B cell (primary cell): ENCODE measurements around the gene SH2D3C. TPM values are rescaled to one million over a fixed set of nuclear protein-coding genes. Genes with fewer than 3 reads are reported as not detected.

Experiments
- ATAC-seq: fragments of 200-7000 bp; cut with Tn5 transposase; one replicate; pipeline ENCODE4 v1.10.0; 2021; ENCODE audit warnings: low read depth, mild to moderate bottlenecking, moderate number of reproducible peaks, moderate library complexity
- CTCF ChIA-PET: fragments of 350-600 bp; sonication (Branson Sonifier 250); formaldehyde crosslinking; loops from one replicate; lab custom pipeline; 2021; ENCODE audit warnings: antibody characterized with exemption, inconsistent platforms; lab: Charles Lee
- POLR2A ChIA-PET: fragments of 350-600 bp; sonication (Branson Sonifier 250); formaldehyde crosslinking; loops from one replicate; lab custom pipeline; 2021; ENCODE audit warnings: antibody characterized with exemption; lab: Charles Lee
- DNase-seq: peaks from one replicate; pipeline ENCODE4 v3.0.0; 2013
- H2AFZ ChIP-seq: 2 replicates; pipeline ENCODE4 v1.6.1; 2012; ENCODE audit warnings: mild to moderate bottlenecking, low read depth, low read length; ENCODE audit not compliant: insufficient read depth, poor library complexity, severe bottlenecking
- H3K27ac ChIP-seq, 2 donors: 1 replicate in 1 of 2; 2 replicates in 1 of 2; pipeline ENCODE4 v1.5.1; 2012 to 2013; ENCODE audit warnings: low read length in 2 of 2, mild to moderate bottlenecking in 2 of 2, moderate library complexity in 1 of 2
- H3K27me3 ChIP-seq, 4 experiments: fragments of 200-600 bp in 1 of 4; sonication (generic) in 1 of 4; replicated peaks in 1 of 4; 1 replicate in 2 of 4; 2 replicates in 2 of 4; pipeline versions ENCODE4 v1.6.1 to v1.7.0; 2013 to 2016; ENCODE audit warnings: low read length in 3 of 4, mild to moderate bottlenecking in 2 of 4, mixed read lengths in 1 of 4, moderate library complexity in 1 of 4; ENCODE audit not compliant: insufficient read depth in 4 of 4, control insufficient read depth in 3 of 4; ENCODE audit errors: control extremely low read depth in 1 of 4
- H3K36me3 ChIP-seq, 2 experiments: replicated peaks in 1 of 2; 1 replicate in 1 of 2; 2 replicates in 1 of 2; pipeline versions ENCODE4 v1.6.1 to v1.7.1; 2013; ENCODE audit warnings: low read length in 1 of 2; ENCODE audit not compliant: insufficient read depth in 2 of 2, control insufficient read depth in 1 of 2; ENCODE audit errors: control extremely low read depth in 1 of 2, extremely low read depth in 1 of 2
- H3K4me1 ChIP-seq, 2 donors: fragments of 200-600 bp in 1 of 2; sonication (generic) in 1 of 2; 1 replicate in 1 of 2; 2 replicates in 1 of 2; pipeline versions ENCODE4 v1.5.1 to v1.6.1; 2013 to 2017; ENCODE audit warnings: low read length in 2 of 2; ENCODE audit not compliant: control insufficient read depth in 2 of 2, insufficient read depth in 2 of 2
- H3K4me2 ChIP-seq: replicated peaks from 2 replicates; pipeline ENCODE3; 2012; ENCODE audit warnings: mild to moderate bottlenecking, low read depth, low read length; ENCODE audit not compliant: poor library complexity, severe bottlenecking
- H3K4me3 ChIP-seq, 5 experiments: fragments of 200-600 bp in 1 of 5; sonication (generic) in 1 of 5; 1 replicate in 3 of 5; 2 replicates in 2 of 5; pipeline versions ENCODE4 v1.5.1 to v1.7.0; 2011 to 2016; ENCODE audit warnings: low read length in 4 of 5, mild to moderate bottlenecking in 4 of 5, low read depth in 2 of 5, control low read depth in 1 of 5, moderate library complexity in 1 of 5; ENCODE audit not compliant: insufficient read depth in 1 of 5; ENCODE audit errors: control extremely low read depth in 1 of 5, extremely low read depth in 1 of 5
- H3K79me2 ChIP-seq: fragments of 200-600 bp; sonication (generic); one replicate; pipeline ENCODE4 v1.6.0; 2016; ENCODE audit warnings: low read length; ENCODE audit not compliant: control insufficient read depth, insufficient read depth
- H3K9ac ChIP-seq: fragments of 200-600 bp; sonication (generic); 2 replicates; pipeline ENCODE4 v1.6.1; 2017; ENCODE audit warnings: mild to moderate bottlenecking, low read length, moderate library complexity
- H3K9me3 ChIP-seq, 3 donors: one replicate each; pipeline versions ENCODE4 v1.6.1 to v1.7.1; 2013; ENCODE audit warnings: low read length in 2 of 3; ENCODE audit not compliant: control insufficient read depth in 2 of 3, insufficient read depth in 1 of 3; ENCODE audit errors: control extremely low read depth in 1 of 3
- H4K20me1 ChIP-seq: 2 replicates; pipeline ENCODE4 v1.6.0; 2012; ENCODE audit warnings: mild to moderate bottlenecking, low read length; ENCODE audit not compliant: insufficient read depth, control insufficient read depth, poor library complexity, severe bottlenecking
- H3K27ac Mint-ChIP-seq: one replicate; pipeline ENCODE4 v1.8.0; 2021; ENCODE audit warnings: mixed read lengths
- H3K27me3 Mint-ChIP-seq: one replicate; pipeline ENCODE4 v1.8.0; 2021; ENCODE audit warnings: mixed read lengths
- H3K4me1 Mint-ChIP-seq: one replicate; pipeline ENCODE4 v1.8.0; 2021; ENCODE audit warnings: mixed read lengths
- H3K4me3 Mint-ChIP-seq: one replicate; pipeline ENCODE4 v1.8.0; 2021; ENCODE audit warnings: mixed read lengths
- H3K9me3 Mint-ChIP-seq: one replicate; pipeline ENCODE4 v1.8.0; 2022; ENCODE audit warnings: mixed read lengths; ENCODE audit not compliant: insufficient read depth
- CTCF ChIP-seq: fragments of 200-600 bp; IDR thresholded peaks from one replicate; pipeline ENCODE4 v1.8.0; 2022; ENCODE audit warnings: antibody characterized with exemption, mild to moderate bottlenecking
- EZH2 ChIP-seq: IDR thresholded peaks from 2 replicates; pipeline ENCODE4 v1.6.1; 2012; ENCODE audit warnings: borderline replicate concordance, low read depth, mild to moderate bottlenecking, moderate library complexity, low read length; ENCODE audit not compliant: insufficient read depth, poor library complexity, severe bottlenecking
- WGBS: methylation state at CpG from one replicate; pipeline ENCODE4 v1.1.5; 2013; ENCODE audit warnings: missing lambda C conversion rate; ENCODE audit not compliant: insufficient coverage; 5-methylcytosine and 5-hydroxymethylcytosine counted together
- intact Hi-C: fragments of 100-400 bp; cut with micrococcal nuclease; formaldehyde crosslinking; loops from one replicate; pipeline ENCODE4 v1.10.0; 2022
- polyA minus RNA-seq: library from RNA; depleted of rRNA, polyadenylated mRNA; stranded (reverse); fragments of >200 nt; gene quantifications from 2 replicates; pipeline ENCODE4 v1.2.3, GENCODE V29; 2012
- polyA plus RNA-seq: library from polyadenylated mRNA; depleted of rRNA; stranded (reverse); fragments of >200 nt; gene quantifications from 2 replicates; pipeline ENCODE4 v1.2.3, GENCODE V29; 2012
- total RNA-seq, 2 donors: library from RNA; stranded (reverse); fragments of 120-200 nt in 1 of 2; gene quantifications; 1 replicate in 1 of 2; 2 replicates in 1 of 2; pipeline versions ENCODE4 v1.2.3 to v1.2.4, GENCODE V29; 2013 to 2022

Gene SH2D3C
- total RNA-seq (66.3 and 70.1 TPM in 2 replicates), polyA plus RNA-seq (67.6 and 85.5 TPM in 2 replicates), polyA minus RNA-seq (141 and 158 TPM in 2 replicates)
- total RNA-seq (2013): 44.3 TPM

- H3K4me1 Mint-ChIP-seq: peaks cover 63% of the 10 kb centered on the region
- H3K27me3 Mint-ChIP-seq: no peaks in the 10 kb centered on the region
Measured at GRCh38 chr9:127778280-127779135, at the start of gene SH2D3C. Gene SH2D3C (minus strand): TSS chr9:127778666. CDS start chr9:127778627, 39 bp downstream.

More at GRCh38 chr9:127778280-127779135, at the start of gene SH2D3C:
- no peaks in the 10 kb centered on the region for H3K27me3 ChIP-seq
- peaks cover 39% of the 10 kb centered on the region for H4K20me1 ChIP-seq
- H3K4me3 Mint-ChIP-seq: peak within 1 kb of the TSS; percentile 100
- intact Hi-C loops: loop anchor here (1.0 to 10.0 kb wide), 4 partner anchors 7 to 346 kb away; partner anchors contain the start of genes PTGES2 and STXBP1
- peak within 1 kb of the TSS; percentile 76 for H3K9ac ChIP-seq
- DNase-seq: peak; percentile 77
- ChIA-PET POLR2A (interaction anchor here (0.6 to 3.0 kb wide), 8 partner anchors 8 to 156 kb away, joined by 3 to 18 read pairs (median 6); partner anchors contain the start of gene TOR2A), CTCF (interaction anchor here (0.7 to 3.4 kb wide), 14 partner anchors 8 to 256 kb away, joined by 3 to 24 read pairs (median 4); partner anchors contain the start of genes ST6GALNAC4 and TOR2A)
- H3K27ac ChIP-seq: peak within 1 kb of the TSS; percentile 89 to 97
- H3K27ac Mint-ChIP-seq: peak within 1 kb of the TSS; percentile 97
- TF ChIP-seq EZH2 (no peak), CTCF (no peak)
- H3K79me2 ChIP-seq: peaks cover 80% of the 10 kb centered on the region
- H3K9me3 Mint-ChIP-seq: no peaks in the 10 kb centered on the region
- WGBS: 0% methylated on average over 13 of the region's 13 CpGs
- no peaks in the 10 kb centered on the region for H3K9me3 ChIP-seq
- ATAC-seq: peak; percentile 50
- peak within 1 kb of the TSS; percentile 64 to 97 (median 83) for H3K4me3 ChIP-seq
- peaks cover 38 to 82% of the 10 kb centered on the region in 2 donors for H3K4me1 ChIP-seq
- peak within 1 kb of the TSS; percentile 93 for H3K4me2 ChIP-seq
- peaks cover 0 to 15% of the 10 kb centered on the region in 2 experiments for H3K36me3 ChIP-seq
- H2AFZ ChIP-seq: peak within 1 kb of the TSS; percentile 68
